ENCODE data around the gene RUNDC3A. TPM values are rescaled to one million over a fixed set of nuclear protein-coding genes. Genes with fewer than 3 reads are reported as not detected.
A peak's percentile ranks its signal among the peaks of the same experiment; 100 is the strongest.

Gene RUNDC3A
- total RNA-seq, 2 experiments from 2014 or later, result not detected

GRCh38 chr17:44360144-44360533 is 51.7 kb downstream of the RUNDC3A start:
- Histone ChIP-seq H3K27ac (ENCODE audit: low read depth in 1 of 2, low read length in 2 of 2) (no peak overlapping the region), H3K27me3 (ENCODE audit: control insufficient read depth in 1 of 2, insufficient read depth in 2 of 2, low read length in 2 of 2) (peaks cover 15 to 21% of the 10 kb centered on the region in 2 experiments), H3K36me3 (ENCODE audit: insufficient read depth, low read length) (no peaks in the 10 kb centered on the region), H3K4me1 (ENCODE audit: insufficient read depth, low read length) (peaks cover 13% of the 10 kb centered on the region), H3K4me3 (ENCODE audit: low read length) (no peak overlapping the region), H3K9me3 (ENCODE audit: control insufficient read depth in 1 of 2, insufficient read depth in 1 of 2, low read length in 2 of 2) (no peaks in the 10 kb centered on the region)
- no peak for TF ChIP-seq CTCF (IDR thresholded peaks at IDR 0.05)
- Mint-ChIP-seq H3K9me3 (no peaks in the 10 kb centered on the region), H3K36me3 (ENCODE audit: low read depth) (no peaks in the 10 kb centered on the region), H3K27ac (no peak overlapping the region), H3K27me3 (peaks cover 21% of the 10 kb centered on the region), H3K4me3 (peak overlapping the region; percentile 50), H3K4me1 (ENCODE audit: low read depth) (peaks cover 8% of the 10 kb centered on the region)
- ChIA-PET CTCF (no interaction called here), POLR2A (interaction anchor here (1.5 kb wide), 1 partner anchor 15 kb away, joined by 3 read pairs; the partner anchor contains the start of gene GRN)
- ATAC-seq (ENCODE audit: poor library complexity), result no peak
- DNase-seq, result no peak
- intact Hi-C loops (cut with DNase I, micrococcal nuclease), result no loop called here

GRCh38 chr17:44360826-44361225 is 52.4 kb downstream of the RUNDC3A start:
- peaks cover 8% of the 10 kb centered on the region for H3K4me1 Mint-ChIP-seq (ENCODE audit: low read depth)
- H3K4me3 Mint-ChIP-seq, result no peak overlapping the region
- no peak for DNase-seq
- Histone ChIP-seq H3K4me3 (ENCODE audit: low read length) (no peak overlapping the region), H3K27ac (ENCODE audit: low read depth in 1 of 2, low read length in 2 of 2) (no peak overlapping the region), H3K4me1 (ENCODE audit: insufficient read depth, low read length) (peaks cover 13% of the 10 kb centered on the region), H3K36me3 (ENCODE audit: insufficient read depth, low read length) (no peaks in the 10 kb centered on the region), H3K27me3 (ENCODE audit: control insufficient read depth in 1 of 2, insufficient read depth in 2 of 2, low read length in 2 of 2) (peaks cover 15 to 21% of the 10 kb centered on the region in 2 experiments), H3K9me3 (ENCODE audit: control insufficient read depth in 1 of 2, insufficient read depth in 1 of 2, low read length in 2 of 2) (no peaks in the 10 kb centered on the region)
- no peaks in the 10 kb centered on the region for H3K36me3 Mint-ChIP-seq (ENCODE audit: low read depth)
- ChIA-PET POLR2A (interaction anchor here (1.5 kb wide), 1 partner anchor 15 kb away, joined by 3 read pairs; the partner anchor contains the start of gene GRN), CTCF (interaction anchor here (1.0 kb wide), 1 partner anchor 10 kb away, joined by 3 read pairs; no protein-coding TSS in a partner anchor)
- H3K27me3 Mint-ChIP-seq, result peaks cover 28% of the 10 kb centered on the region
- H3K9me3 Mint-ChIP-seq, result no peaks in the 10 kb centered on the region
- ATAC-seq (ENCODE audit: poor library complexity), result no peak
- TF ChIP-seq CTCF (IDR thresholded peaks at IDR 0.05), result no peak
- H3K27ac Mint-ChIP-seq, result no peak overlapping the region
- intact Hi-C loops (cut with DNase I, micrococcal nuclease), result no loop called here

GRCh38 chr17:44361292-44362260 is 53.2 kb downstream of the RUNDC3A start:
- intact Hi-C loops (cut with DNase I, micrococcal nuclease), result no loop called here

More at GRCh38 chr17:44361292-44362260, 53.2 kb downstream of the RUNDC3A start:
- Mint-ChIP-seq H3K36me3 (ENCODE audit: low read depth) (no peaks in the 10 kb centered on the region), H3K4me3 (no peak overlapping the region), H3K9me3 (no peaks in the 10 kb centered on the region), H3K4me1 (ENCODE audit: low read depth) (peaks cover 8% of the 10 kb centered on the region), H3K27ac (no peak overlapping the region), H3K27me3 (peaks cover 36% of the 10 kb centered on the region)
- no peak for TF ChIP-seq CTCF (IDR thresholded peaks at IDR 0.05)
- POLR2A ChIA-PET, result interaction anchor here (1.5 to 2.1 kb wide), 2 partner anchors 7 to 16 kb away, joined by 3 to 14 read pairs; partner anchors contain the start of gene GRN
- peaks cover 21 to 22% of the 10 kb centered on the region in 2 experiments for H3K27me3 ChIP-seq (ENCODE audit: control insufficient read depth in 1 of 2, insufficient read depth in 2 of 2, low read length in 2 of 2)
- CTCF ChIA-PET, result interaction anchor here (1.0 to 1.3 kb wide), 3 partner anchors 11 to 152 kb away, joined by 3 read pairs; partner anchors contain the start of gene GRN
- peak in 1 of 14 experiments; percentile 22 for DNase-seq
- H3K9me3 ChIP-seq (ENCODE audit: control insufficient read depth in 1 of 2, insufficient read depth in 1 of 2, low read length in 2 of 2), result no peaks in the 10 kb centered on the region
- peaks cover 13% of the 10 kb centered on the region for H3K4me1 ChIP-seq (ENCODE audit: insufficient read depth, low read length)
- ATAC-seq (ENCODE audit: poor library complexity), result no peak
- no peak overlapping the region for H3K27ac ChIP-seq (ENCODE audit: low read depth in 1 of 2, low read length in 2 of 2)
- H3K4me3 ChIP-seq (ENCODE audit: low read length), result no peak overlapping the region
- no peaks in the 10 kb centered on the region for H3K36me3 ChIP-seq (ENCODE audit: insufficient read depth, low read length)

Data from CD4-positive, alpha-beta T cell (primary cell).